Hepatocyte (in vitro differentiated cells): ENCODE data around the gene KDM4C. TPM values are rescaled to one million over a fixed set of nuclear protein-coding genes. Genes with fewer than 3 reads are reported as not detected.
"Not testable (repeated sequence)": the region's sequence is repeated elsewhere in the genome, so short reads cannot be mapped to it uniquely, and the experiment has no call there.

Experiments used
- DNase-seq: peaks from one replicate; pipeline ENCODE4 v3.0.0-alpha.2; 2016; ENCODE audit warnings: low spot score
- H2AFZ ChIP-seq: fragments of 200-600 bp; sonication (generic); 2 replicates; pipeline ENCODE4 v1.6.0; 2016; ENCODE audit warnings: antibody characterized with exemption, mild to moderate bottlenecking
- H3K27ac ChIP-seq: fragments of 200-600 bp; sonication (generic); 2 replicates; pipeline ENCODE4 v1.5.1; 2016; ENCODE audit warnings: mild to moderate bottlenecking
- H3K27me3 ChIP-seq: fragments of 200-600 bp; sonication (generic); 2 replicates; pipeline ENCODE4 v1.6.1; 2016
- H3K36me3 ChIP-seq: fragments of 200-600 bp; sonication (generic); replicated peaks from 2 replicates; pipeline ENCODE4 v1.5.1; 2016; ENCODE audit warnings: low read depth; ENCODE audit not compliant: insufficient read depth
- H3K4me1 ChIP-seq: fragments of 200-600 bp; sonication (generic); 2 replicates; pipeline ENCODE4 v1.5.1; 2016; ENCODE audit warnings: mild to moderate bottlenecking, moderate library complexity; ENCODE audit not compliant: insufficient read depth
- H3K4me2 ChIP-seq: fragments of 200-600 bp; sonication (generic); 2 replicates; pipeline ENCODE4 v1.6.0; 2016
- H3K4me3 ChIP-seq: fragments of 200-600 bp; sonication (generic); 2 replicates; pipeline ENCODE4 v1.5.1; 2016; ENCODE audit warnings: mild to moderate bottlenecking
- H3K79me2 ChIP-seq: fragments of 200-600 bp; sonication (generic); 2 replicates; pipeline ENCODE4 v1.6.0; 2017; ENCODE audit warnings: mild to moderate bottlenecking
- H3K9me2 ChIP-seq: fragments of 200-600 bp; sonication (generic); replicated peaks from 2 replicates; pipeline ENCODE4 v1.6.0; 2017; ENCODE audit warnings: mild to moderate bottlenecking; ENCODE audit not compliant: insufficient read depth
- H3K9me3 ChIP-seq: fragments of 200-600 bp; sonication (generic); 2 replicates; pipeline ENCODE4 v1.5.1; 2016; ENCODE audit warnings: low read depth, mild to moderate bottlenecking
- H4K20me1 ChIP-seq: fragments of 200-600 bp; sonication (generic); 2 replicates; pipeline ENCODE4 v1.6.0; 2016; ENCODE audit warnings: mild to moderate bottlenecking; ENCODE audit not compliant: insufficient read depth, poor library complexity, severe bottlenecking
- EZH2 ChIP-seq: fragments of 200-600 bp; sonication (generic); IDR thresholded peaks from 2 replicates; pipeline ENCODE4 v1.6.1; 2016; ENCODE audit warnings: antibody characterized with exemption, mild to moderate bottlenecking, borderline replicate concordance
- EZH2phosphoT487 ChIP-seq: fragments of 200-600 bp; sonication (generic); IDR thresholded peaks from one replicate; pipeline ENCODE4 v1.6.1; 2018; ENCODE audit warnings: antibody characterized with exemption, mild to moderate bottlenecking, low read depth, moderate library complexity; ENCODE audit not compliant: unreplicated experiment, severe bottlenecking
- WGBS: methylation state at CpG from one replicate; pipeline ENCODE4 v1.1.6; 2016; ENCODE audit warnings: low lambda C conversion rate; ENCODE audit errors: missing lambda C conversion rate; 5-methylcytosine and 5-hydroxymethylcytosine counted together
- polyA plus RNA-seq: library from polyadenylated mRNA; unstranded; fragments of >200 nt; fragmentation: Nextera tagmentation; extraction: Ambion mirVana; gene quantifications from 2 replicates; pipeline ENCODE4 v1.2.1, GENCODE V29; 2016
- total RNA-seq: library from RNA; depleted of rRNA; stranded (reverse); fragments of >200 nt; gene quantifications from 2 replicates; pipeline ENCODE4 v1.2.3, GENCODE V29; 2014
- TF ChIP-seq, protein P1 (sequence below): fragments of 200-600 bp; sonication (generic); IDR thresholded peaks from 2 replicates; pipeline ENCODE4 v1.5.1; 2016; ENCODE audit warnings: antibody characterized with exemption, mild to moderate bottlenecking; ENCODE audit not compliant: poor library complexity

Gene KDM4C
- total and polyA plus RNA-seq, 2 experiments from 2014 or later: 16.1 to 28.7 TPM

DNA sequence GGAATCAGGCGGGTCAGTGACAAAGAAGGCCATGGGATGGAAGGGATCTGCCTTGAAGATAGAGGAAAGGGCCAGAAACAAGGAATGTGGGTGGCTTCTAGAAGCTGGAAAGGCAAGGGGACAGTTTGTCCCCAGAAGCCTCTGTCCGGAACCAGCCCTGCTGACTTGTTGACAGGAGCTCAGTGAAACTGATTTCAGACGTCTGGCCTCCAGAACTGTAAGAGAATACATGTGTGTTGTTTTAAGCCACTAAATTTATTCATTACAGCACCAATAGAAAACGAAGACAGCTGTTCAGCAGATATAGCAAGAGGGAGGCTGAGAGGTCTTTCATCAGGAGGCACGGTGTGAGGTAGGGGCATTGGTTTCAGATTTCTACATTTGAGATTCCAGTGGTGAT lies 422.5 kb downstream of the KDM4C start:
- Histone ChIP-seq H3K9me2 (no peaks in the 10 kb centered on the region), H3K79me2 (no peaks in the 10 kb centered on the region), H3K36me3 (no peaks in the 10 kb centered on the region), H4K20me1 (no peaks in the 10 kb centered on the region), H3K4me3 (no peak overlapping the region), H3K4me2 (no peak overlapping the region), H3K4me1 (peaks cover 8% of the 10 kb centered on the region), H3K9me3 (no peaks in the 10 kb centered on the region), H2AFZ (no peak overlapping the region), H3K27me3 (no peaks in the 10 kb centered on the region), H3K27ac (no peak overlapping the region)
- no peak for DNase-seq
- no peak for TF ChIP-seq EZH2
- WGBS: 81% methylated on average over 5 of the region's 5 CpGs

DNA sequence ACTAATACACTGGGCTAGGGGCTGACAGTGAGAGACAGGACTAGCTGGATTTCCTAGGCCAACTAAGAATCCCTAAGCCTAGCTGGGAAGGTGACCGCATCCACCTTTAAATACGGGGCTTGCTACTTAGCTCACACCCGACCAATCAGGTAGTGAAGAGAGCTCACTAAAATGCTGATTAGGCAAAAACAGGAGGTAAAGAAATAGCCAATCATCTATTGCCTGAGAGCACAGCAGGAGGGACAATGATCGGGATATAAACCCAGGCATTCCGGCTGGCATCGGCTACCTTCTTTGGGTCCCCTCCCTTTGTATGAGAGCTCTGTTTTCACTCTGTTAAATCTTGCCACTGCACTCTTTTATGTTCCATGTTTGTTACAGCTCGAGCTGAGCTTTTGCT lies 425.4 kb downstream of the KDM4C start:
- H3K27ac ChIP-seq, H3K36me3 ChIP-seq, H3K4me2 ChIP-seq, H3K4me3 ChIP-seq, H3K9me2 ChIP-seq, H3K27me3 ChIP-seq, H4K20me1 ChIP-seq, H2AFZ ChIP-seq, DNase-seq, H3K9me3 ChIP-seq, H3K79me2 ChIP-seq, H3K4me1 ChIP-seq: not testable (repeated sequence)
- whole genome bisulfite sequencing: 83% methylated on average over 7 of the region's 7 CpGs

DNA sequence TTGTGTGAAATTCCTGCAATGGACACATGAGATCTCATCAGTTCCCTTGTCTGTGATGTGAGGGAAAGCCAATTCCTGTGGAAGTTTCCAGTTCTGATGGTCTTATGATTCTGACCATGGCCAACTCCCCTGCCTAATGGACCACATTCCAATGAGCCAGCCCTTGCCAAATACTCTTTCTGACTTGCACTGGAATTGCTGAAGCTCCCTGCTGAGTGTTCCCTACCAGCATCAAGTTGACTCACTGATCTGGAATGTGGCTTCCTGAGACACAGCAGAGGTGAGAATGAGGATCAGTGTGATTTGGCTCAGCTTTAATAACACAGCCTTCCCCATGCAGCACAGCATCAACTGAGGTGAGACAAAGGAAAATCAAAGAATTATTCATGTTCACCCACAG lies 427.8 kb downstream of the KDM4C start:
- TF ChIP-seq EZH2: no peak
- TF ChIP-seq, protein P1, sequence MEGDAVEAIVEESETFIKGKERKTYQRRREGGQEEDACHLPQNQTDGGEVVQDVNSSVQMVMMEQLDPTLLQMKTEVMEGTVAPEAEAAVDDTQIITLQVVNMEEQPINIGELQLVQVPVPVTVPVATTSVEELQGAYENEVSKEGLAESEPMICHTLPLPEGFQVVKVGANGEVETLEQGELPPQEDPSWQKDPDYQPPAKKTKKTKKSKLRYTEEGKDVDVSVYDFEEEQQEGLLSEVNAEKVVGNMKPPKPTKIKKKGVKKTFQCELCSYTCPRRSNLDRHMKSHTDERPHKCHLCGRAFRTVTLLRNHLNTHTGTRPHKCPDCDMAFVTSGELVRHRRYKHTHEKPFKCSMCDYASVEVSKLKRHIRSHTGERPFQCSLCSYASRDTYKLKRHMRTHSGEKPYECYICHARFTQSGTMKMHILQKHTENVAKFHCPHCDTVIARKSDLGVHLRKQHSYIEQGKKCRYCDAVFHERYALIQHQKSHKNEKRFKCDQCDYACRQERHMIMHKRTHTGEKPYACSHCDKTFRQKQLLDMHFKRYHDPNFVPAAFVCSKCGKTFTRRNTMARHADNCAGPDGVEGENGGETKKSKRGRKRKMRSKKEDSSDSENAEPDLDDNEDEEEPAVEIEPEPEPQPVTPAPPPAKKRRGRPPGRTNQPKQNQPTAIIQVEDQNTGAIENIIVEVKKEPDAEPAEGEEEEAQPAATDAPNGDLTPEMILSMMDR: no peak
- no peak for TF ChIP-seq EZH2phosphoT487
- no peaks in the 10 kb centered on the region for H3K9me3 ChIP-seq
- no peak overlapping the region for H3K4me2 ChIP-seq
- H3K27me3 ChIP-seq: no peaks in the 10 kb centered on the region
- H3K36me3 ChIP-seq: no peaks in the 10 kb centered on the region
- H3K9me2 ChIP-seq: no peaks in the 10 kb centered on the region
- H3K4me3 ChIP-seq: no peak overlapping the region
- H4K20me1 ChIP-seq: no peaks in the 10 kb centered on the region
- H3K79me2 ChIP-seq: no peaks in the 10 kb centered on the region
- H3K27ac ChIP-seq: no peak overlapping the region
- H2AFZ ChIP-seq: no peak overlapping the region
- DNase-seq: peak; percentile 32
- no peaks in the 10 kb centered on the region for H3K4me1 ChIP-seq

DNA sequence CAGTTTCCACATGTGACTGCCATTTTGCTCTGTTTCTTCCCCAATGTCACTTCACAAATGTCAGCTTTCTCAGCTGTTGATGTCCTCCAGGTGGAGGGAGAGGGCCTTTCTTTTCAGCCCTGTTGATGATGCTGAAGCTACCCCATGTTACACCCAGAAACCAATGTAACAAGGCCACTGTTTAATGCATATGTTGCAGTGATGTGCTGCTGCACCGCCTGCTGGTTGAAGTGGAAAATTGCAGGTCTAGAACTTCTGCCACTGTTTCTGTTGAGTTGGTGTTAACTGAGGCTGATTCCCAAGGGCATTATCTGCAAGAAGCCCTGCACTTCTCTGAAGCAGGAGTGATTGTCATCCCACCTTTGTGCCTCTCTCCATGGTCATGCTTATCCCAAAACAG lies 428.4 kb downstream of the KDM4C start:
- H3K79me2 ChIP-seq: no peaks in the 10 kb centered on the region
- H3K9me3 ChIP-seq: no peaks in the 10 kb centered on the region
- H4K20me1 ChIP-seq: no peaks in the 10 kb centered on the region
- no peaks in the 10 kb centered on the region for H3K4me1 ChIP-seq
- no peak overlapping the region for H2AFZ ChIP-seq
- H3K36me3 ChIP-seq: no peaks in the 10 kb centered on the region
- H3K27ac ChIP-seq: no peak overlapping the region
- no peak for DNase-seq
- H3K4me3 ChIP-seq: no peak overlapping the region
- no peaks in the 10 kb centered on the region for H3K27me3 ChIP-seq
- H3K4me2 ChIP-seq: no peak overlapping the region
- 18% methylated on average over 1 of the region's 1 CpG for WGBS
- no peak for TF ChIP-seq EZH2phosphoT487
- TF ChIP-seq, protein P1: peak; percentile 38
- TF ChIP-seq EZH2: no peak
- no peaks in the 10 kb centered on the region for H3K9me2 ChIP-seq

DNA sequence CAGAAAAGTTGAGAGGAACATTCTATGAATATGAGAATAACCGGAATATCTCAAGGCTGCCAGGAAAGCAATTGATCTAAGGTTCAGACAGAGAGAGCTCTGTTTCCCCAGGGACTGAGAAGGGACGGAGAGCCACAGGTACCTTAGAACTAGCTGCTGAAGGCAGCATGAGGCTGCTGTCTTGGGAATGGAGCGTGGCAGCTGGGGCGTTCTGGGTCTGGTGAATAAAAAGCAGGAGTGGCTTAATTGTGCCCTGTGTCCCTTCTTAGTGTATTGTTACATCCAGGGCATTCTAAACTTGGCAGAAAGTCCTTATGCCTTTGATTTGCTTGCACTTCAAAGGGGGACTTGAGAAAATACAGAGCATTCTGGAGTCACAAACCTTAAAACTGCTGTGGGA lies 434.5 kb downstream of the KDM4C start:
- Histone ChIP-seq H3K36me3 (no peaks in the 10 kb centered on the region), H3K4me3 (no peak overlapping the region), H3K4me1 (no peaks in the 10 kb centered on the region), H3K9me3 (no peaks in the 10 kb centered on the region), H3K27me3 (no peaks in the 10 kb centered on the region), H4K20me1 (no peaks in the 10 kb centered on the region), H3K9me2 (no peaks in the 10 kb centered on the region), H2AFZ (no peak overlapping the region), H3K27ac (no peak overlapping the region), H3K4me2 (no peak overlapping the region), H3K79me2 (no peaks in the 10 kb centered on the region)
- DNase-seq: no peak
- TF ChIP-seq EZH2phosphoT487: no peak
- no peak for TF ChIP-seq EZH2
- TF ChIP-seq, protein P1: no peak
- 69% methylated on average over 4 of the region's 4 CpGs for whole genome bisulfite sequencing
